ENCODE measurements around the gene ARHGAP33. TPM values are rescaled to one million over a fixed set of nuclear protein-coding genes. Genes with fewer than 3 reads are reported as not detected.

ARHGAP33 gene
- total RNA-seq, 1 experiment from 2014 or later: 18.3 TPM

DNA sequence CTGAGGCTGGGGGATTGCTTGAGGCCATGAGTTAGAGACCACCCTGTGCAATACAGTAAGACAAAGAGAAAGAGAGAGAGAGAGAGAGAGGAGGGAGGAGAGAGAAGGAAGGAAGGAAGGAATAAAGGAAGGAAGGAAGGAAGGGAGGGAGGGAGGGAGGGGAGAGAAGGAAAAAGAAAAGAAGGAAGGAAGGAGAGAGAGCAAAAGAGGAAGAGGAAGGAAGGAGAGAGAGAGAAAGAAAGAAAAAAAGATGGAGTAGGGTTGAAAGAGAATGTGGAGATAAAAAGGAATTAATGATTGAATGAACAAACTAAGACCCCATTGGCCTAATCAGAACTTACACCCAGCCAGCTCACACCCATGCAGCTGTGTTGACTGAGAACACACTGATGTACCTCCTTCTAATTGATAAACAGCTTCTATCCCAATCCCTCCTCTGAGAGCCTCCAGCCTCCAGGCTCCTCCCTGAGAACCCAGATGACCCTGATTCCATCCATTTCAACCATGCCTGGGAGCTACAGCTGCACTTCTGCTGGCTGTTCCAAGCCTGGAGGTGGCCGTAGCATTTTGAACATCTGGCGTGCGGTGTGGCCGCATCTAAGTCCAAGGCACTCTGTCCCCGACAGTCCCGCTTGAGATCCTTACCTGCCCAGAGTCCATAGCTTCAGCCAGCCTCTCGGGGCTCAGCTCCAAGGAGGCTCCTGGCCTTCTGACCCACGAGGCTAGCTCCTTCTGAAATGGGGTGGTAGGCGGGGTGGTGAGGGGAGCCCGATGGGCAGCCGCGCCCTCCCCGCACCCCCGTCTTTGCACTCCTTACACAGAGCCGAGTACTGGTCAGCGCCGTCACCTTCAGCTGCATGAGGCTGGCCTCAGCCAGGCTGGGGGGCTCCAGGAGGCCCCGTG is 36.2 kb downstream of the ARHGAP33 start:
- BruUV-seq (replicated peaks): no TSS peak

DNA sequence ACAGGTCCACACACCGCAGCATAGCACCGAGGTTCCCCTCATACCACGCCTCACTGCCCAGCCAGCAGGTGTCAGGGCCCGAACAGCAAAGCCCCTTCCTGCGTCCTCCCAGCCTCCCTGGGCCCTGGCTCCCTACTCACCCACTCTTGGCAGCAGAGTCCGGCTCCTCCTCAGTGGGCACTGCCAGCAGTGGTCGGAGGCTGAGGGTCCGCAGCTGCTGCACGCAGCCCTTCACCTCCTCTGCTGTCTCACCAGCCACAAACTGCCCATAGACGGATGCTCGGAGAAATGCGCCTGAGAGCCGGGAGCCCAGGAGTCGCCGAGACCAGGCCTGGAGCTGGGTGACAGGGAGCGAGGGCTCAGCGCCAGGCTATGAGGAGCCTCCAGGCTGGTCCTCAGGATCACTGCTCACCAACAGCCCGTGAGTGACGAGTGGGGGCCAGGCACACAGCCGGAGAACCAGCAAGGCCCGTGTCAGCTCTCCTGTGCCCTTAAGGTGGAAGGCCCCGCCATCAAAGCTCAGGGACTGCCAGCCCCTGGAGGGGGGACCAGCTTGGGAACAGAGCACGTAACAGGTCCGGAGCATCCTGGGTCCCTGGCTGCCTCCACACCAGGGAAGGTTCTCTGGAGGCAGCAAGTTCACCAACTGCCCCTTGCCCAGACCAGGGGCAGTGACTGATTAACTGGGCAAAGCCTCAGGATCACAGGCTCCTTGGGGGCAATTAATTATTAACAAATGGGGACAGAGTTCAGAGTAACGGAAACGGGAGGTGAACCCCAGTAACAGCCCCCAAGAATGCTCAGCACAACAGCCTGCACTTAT is 37.1 kb downstream of the ARHGAP33 start, which contains the start of gene PRODH2:
Gene PRODH2, minus strand, starts transcription at position 626 of the 823 bp plus-strand sequence. Its CDS starts 40 bp downstream, at position 586.
- no peak within 1 kb of the TSS for H3K4me3 ChIP-seq (ENCODE audit: low read depth, low read length)
- no TSS peak for BruUV-seq (replicated peaks)
- Mint-ChIP-seq H3K4me1 (ENCODE audit: low read depth, unreplicated experiment) (no peaks in the 10 kb centered on the region), H3K27ac (ENCODE audit: unreplicated experiment) (no peak within 1 kb of the TSS), H3K9me3 (ENCODE audit: unreplicated experiment) (no peaks in the 10 kb centered on the region), H3K36me3 (ENCODE audit: insufficient read depth, unreplicated experiment) (no peaks in the 10 kb centered on the region), H3K27me3 (ENCODE audit: insufficient read depth, unreplicated experiment) (peaks cover 2% of the 10 kb centered on the region), H3K4me3 (ENCODE audit: unreplicated experiment) (no peak within 1 kb of the TSS)
- intact Hi-C loops (cut with micrococcal nuclease; ENCODE audit: unreplicated experiment): no loop called here
- no peaks in the 10 kb centered on the region for H3K27me3 ChIP-seq (replicated peaks; ENCODE audit: control insufficient read depth, insufficient read depth, low read length)
- ChIA-PET POLR2A (no interaction called here), CTCF (no interaction called here)
- TF ChIP-seq, protein P1, sequence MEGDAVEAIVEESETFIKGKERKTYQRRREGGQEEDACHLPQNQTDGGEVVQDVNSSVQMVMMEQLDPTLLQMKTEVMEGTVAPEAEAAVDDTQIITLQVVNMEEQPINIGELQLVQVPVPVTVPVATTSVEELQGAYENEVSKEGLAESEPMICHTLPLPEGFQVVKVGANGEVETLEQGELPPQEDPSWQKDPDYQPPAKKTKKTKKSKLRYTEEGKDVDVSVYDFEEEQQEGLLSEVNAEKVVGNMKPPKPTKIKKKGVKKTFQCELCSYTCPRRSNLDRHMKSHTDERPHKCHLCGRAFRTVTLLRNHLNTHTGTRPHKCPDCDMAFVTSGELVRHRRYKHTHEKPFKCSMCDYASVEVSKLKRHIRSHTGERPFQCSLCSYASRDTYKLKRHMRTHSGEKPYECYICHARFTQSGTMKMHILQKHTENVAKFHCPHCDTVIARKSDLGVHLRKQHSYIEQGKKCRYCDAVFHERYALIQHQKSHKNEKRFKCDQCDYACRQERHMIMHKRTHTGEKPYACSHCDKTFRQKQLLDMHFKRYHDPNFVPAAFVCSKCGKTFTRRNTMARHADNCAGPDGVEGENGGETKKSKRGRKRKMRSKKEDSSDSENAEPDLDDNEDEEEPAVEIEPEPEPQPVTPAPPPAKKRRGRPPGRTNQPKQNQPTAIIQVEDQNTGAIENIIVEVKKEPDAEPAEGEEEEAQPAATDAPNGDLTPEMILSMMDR (IDR thresholded peaks at IDR 0.05; ENCODE audit: insufficient read depth in 1 of 2, low read depth in 1 of 2, low read length in 1 of 2, severe bottlenecking in 1 of 2, unreplicated experiment in 1 of 2): no peak
- H3K36me3 ChIP-seq (ENCODE audit: control insufficient read depth, insufficient read depth, low read length): no peaks in the 10 kb centered on the region
- no peak for DNase-seq
- H3K9me3 ChIP-seq: no peaks in the 10 kb centered on the region
- peaks cover 7% of the 10 kb centered on the region for H3K4me1 ChIP-seq

More for the DNA sequence above, 36.2 kb downstream of the ARHGAP33 start:
- H3K4me1 ChIP-seq: peaks cover 7% of the 10 kb centered on the region
- ChIA-PET POLR2A (no interaction called here), CTCF (no interaction called here)
- H3K4me3 ChIP-seq (ENCODE audit: low read depth, low read length): no peak overlapping the region
- no peak overlapping the region for H3K4me3 Mint-ChIP-seq (ENCODE audit: unreplicated experiment)
- no peaks in the 10 kb centered on the region for H3K27me3 ChIP-seq (replicated peaks; ENCODE audit: control insufficient read depth, insufficient read depth, low read length)
- intact Hi-C loops (cut with micrococcal nuclease; ENCODE audit: unreplicated experiment): no loop called here
- H3K4me1 Mint-ChIP-seq (ENCODE audit: low read depth, unreplicated experiment): no peaks in the 10 kb centered on the region
- no peaks in the 10 kb centered on the region for H3K36me3 Mint-ChIP-seq (ENCODE audit: insufficient read depth, unreplicated experiment)
- TF ChIP-seq, protein P1 (IDR thresholded peaks at IDR 0.05; ENCODE audit: insufficient read depth in 1 of 2, low read depth in 1 of 2, low read length in 1 of 2, severe bottlenecking in 1 of 2, unreplicated experiment in 1 of 2): no peak
- DNase-seq: no peak
- H3K27me3 Mint-ChIP-seq (ENCODE audit: insufficient read depth, unreplicated experiment): peaks cover 2% of the 10 kb centered on the region
- H3K36me3 ChIP-seq (ENCODE audit: control insufficient read depth, insufficient read depth, low read length): no peaks in the 10 kb centered on the region
- H3K27ac Mint-ChIP-seq (ENCODE audit: unreplicated experiment): no peak overlapping the region
- H3K9me3 ChIP-seq: no peaks in the 10 kb centered on the region
- H3K9me3 Mint-ChIP-seq (ENCODE audit: unreplicated experiment): no peaks in the 10 kb centered on the region

- Histone ChIP-seq H3K4me3 (ENCODE audit: low read depth, low read length) (no peak overlapping the region), H3K27me3 (replicated peaks; ENCODE audit: control insufficient read depth, insufficient read depth, low read length) (no peaks in the 10 kb centered on the region), H3K36me3 (ENCODE audit: control insufficient read depth, insufficient read depth, low read length) (no peaks in the 10 kb centered on the region), H3K4me1 (peaks cover 7% of the 10 kb centered on the region), H3K9me3 (no peaks in the 10 kb centered on the region)
- Mint-ChIP-seq H3K36me3 (ENCODE audit: insufficient read depth, unreplicated experiment) (no peaks in the 10 kb centered on the region), H3K4me1 (ENCODE audit: low read depth, unreplicated experiment) (no peaks in the 10 kb centered on the region), H3K9me3 (ENCODE audit: unreplicated experiment) (no peaks in the 10 kb centered on the region), H3K27ac (ENCODE audit: unreplicated experiment) (no peak overlapping the region), H3K4me3 (ENCODE audit: unreplicated experiment) (no peak overlapping the region), H3K27me3 (ENCODE audit: insufficient read depth, unreplicated experiment) (peaks cover 2% of the 10 kb centered on the region)
- no peak for DNase-seq
- ChIA-PET POLR2A (no interaction called here), CTCF (no interaction called here)
- no TSS peak for BruUV-seq (replicated peaks)
- intact Hi-C loops (cut with micrococcal nuclease; ENCODE audit: unreplicated experiment): no loop called here
- TF ChIP-seq, protein P1 (IDR thresholded peaks at IDR 0.05; ENCODE audit: insufficient read depth in 1 of 2, low read depth in 1 of 2, low read length in 1 of 2, severe bottlenecking in 1 of 2, unreplicated experiment in 1 of 2): no peak
Measured at GRCh38 chr19:35813043-35813890, 37.9 kb downstream of the ARHGAP33 start.

Measured in Caco-2 (cell line).